Caco-2 (cell line): ENCODE data around the gene NALCN. TPM values are rescaled to one million over a fixed set of nuclear protein-coding genes. Genes with fewer than 3 reads are reported as not detected.

ENCODE experiments used
- BruUV-seq: library from RNA; stranded (reverse); fragments of 400-500 nt; replicated peaks from 2 replicates; lab custom pipeline; 2021; lab: Mats Ljungman, UMichigan
- CTCF ChIA-PET: fragments of 300-600 bp; sonication (Branson Sonifier 250); formaldehyde crosslinking; loops from one replicate; lab custom pipeline; 2022; ENCODE audit warnings: antibody characterized with exemption; lab: Charles Lee
- POLR2A ChIA-PET: fragments of 300-600 bp; sonication (Branson Sonifier 250); formaldehyde crosslinking; loops from one replicate; lab custom pipeline; 2022; ENCODE audit warnings: antibody characterized with exemption; lab: Charles Lee
- DNase-seq, 2 experiments: peaks; one replicate each; pipeline versions ENCODE4 v3.0.0 to v3.0.0-alpha.2; 2020 to 2022
- H3K27me3 ChIP-seq: replicated peaks from 2 replicates; pipeline ENCODE4 v1.6.0; 2011; ENCODE audit warnings: low read length; ENCODE audit not compliant: control insufficient read depth, insufficient read depth
- H3K36me3 ChIP-seq: 2 replicates; pipeline ENCODE4 v1.5.1; 2011; ENCODE audit warnings: low read length; ENCODE audit not compliant: control insufficient read depth, insufficient read depth
- H3K4me1 ChIP-seq: fragments of 250-450 bp; sonication (Bioruptor Pico); 2 replicates; pipeline ENCODE4 v1.5.1; 2020; ENCODE audit warnings: mild to moderate bottlenecking
- H3K4me3 ChIP-seq: 2 replicates; pipeline ENCODE4 v1.5.1; 2011; ENCODE audit warnings: low read depth, mild to moderate bottlenecking, control low read depth, low read length
- H3K9me3 ChIP-seq: fragments of 250-450 bp; sonication (Bioruptor Pico); 2 replicates; pipeline ENCODE4 v1.5.1; 2020; ENCODE audit warnings: mild to moderate bottlenecking, moderate library complexity
- H3K27ac Mint-ChIP-seq: one replicate; pipeline ENCODE4 v1.8.0; 2022; ENCODE audit warnings: mixed read lengths; ENCODE audit not compliant: unreplicated experiment
- H3K27me3 Mint-ChIP-seq: one replicate; pipeline ENCODE4 v1.8.0; 2022; ENCODE audit warnings: mixed read lengths; ENCODE audit not compliant: insufficient read depth, unreplicated experiment
- H3K36me3 Mint-ChIP-seq: one replicate; pipeline ENCODE4 v1.8.0; 2022; ENCODE audit warnings: mild to moderate bottlenecking, mixed read lengths; ENCODE audit not compliant: insufficient read depth, unreplicated experiment
- H3K4me1 Mint-ChIP-seq: one replicate; pipeline ENCODE4 v1.8.0; 2022; ENCODE audit warnings: low read depth, mixed read lengths; ENCODE audit not compliant: unreplicated experiment
- H3K4me3 Mint-ChIP-seq: one replicate; pipeline ENCODE4 v1.8.0; 2022; ENCODE audit warnings: mild to moderate bottlenecking, moderate library complexity, mixed read lengths; ENCODE audit not compliant: unreplicated experiment
- H3K9me3 Mint-ChIP-seq: one replicate; pipeline ENCODE4 v1.8.0; 2022; ENCODE audit warnings: mixed read lengths; ENCODE audit not compliant: unreplicated experiment
- intact Hi-C: fragments of 100-400 bp; cut with micrococcal nuclease; formaldehyde crosslinking; loops from one replicate; pipeline ENCODE4 v1.10.0; 2022; ENCODE audit not compliant: unreplicated experiment
- total RNA-seq: library from RNA; stranded (reverse); gene quantifications from 2 replicates; pipeline ENCODE4 v1.2.3, GENCODE V29; 2022
- TF ChIP-seq, protein P1 (sequence below), 2 experiments: fragments of 200-600 bp in 1 of 2; IDR thresholded peaks; 1 replicate in 1 of 2; 2 replicates in 1 of 2; pipeline versions ENCODE4 v1.5.1 to v1.8.0; 2011 to 2022; ENCODE audit warnings: antibody characterized with exemption in 1 of 2, control low read depth in 1 of 2, inconsistent platforms in 1 of 2, low read depth in 1 of 2, low read length in 1 of 2, mild to moderate bottlenecking in 1 of 2, moderate library complexity in 1 of 2; ENCODE audit not compliant: insufficient read depth in 1 of 2, severe bottlenecking in 1 of 2, unreplicated experiment in 1 of 2

Gene NALCN
- total RNA-seq, 1 experiment from 2014 or later: not detected

DNA sequence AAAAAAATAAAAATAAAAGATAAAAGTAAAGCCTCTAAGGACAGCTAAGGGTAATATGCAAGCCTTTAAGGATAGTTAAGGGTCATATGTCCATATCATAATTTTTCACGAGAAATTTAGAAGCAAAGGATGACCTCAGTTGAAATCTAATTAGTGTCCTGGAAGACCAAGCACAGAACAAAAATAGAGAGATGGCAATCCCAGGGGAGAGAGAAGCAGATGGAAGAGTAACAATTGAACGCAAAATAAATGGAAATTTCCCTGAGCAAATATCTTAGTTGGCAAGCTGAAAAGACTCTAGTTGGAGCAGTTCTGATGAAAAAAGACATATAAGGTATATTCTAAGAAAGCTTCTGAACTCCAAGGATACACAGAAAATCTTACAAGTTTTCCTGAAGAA lies 275.4 kb downstream of the NALCN start:
- Mint-ChIP-seq H3K4me3 (no peak overlapping the region), H3K9me3 (no peaks in the 10 kb centered on the region), H3K36me3 (no peaks in the 10 kb centered on the region), H3K27ac (no peak overlapping the region), H3K27me3 (peaks cover 9% of the 10 kb centered on the region), H3K4me1 (no peaks in the 10 kb centered on the region)
- BruUV-seq: no TSS peak
- Histone ChIP-seq H3K9me3 (no peaks in the 10 kb centered on the region), H3K4me3 (no peak overlapping the region), H3K4me1 (no peaks in the 10 kb centered on the region), H3K27me3 (no peaks in the 10 kb centered on the region), H3K36me3 (no peaks in the 10 kb centered on the region)
- ChIA-PET CTCF (no interaction called here), POLR2A (no interaction called here)
- intact Hi-C loops: no loop called here
- TF ChIP-seq, protein P1, sequence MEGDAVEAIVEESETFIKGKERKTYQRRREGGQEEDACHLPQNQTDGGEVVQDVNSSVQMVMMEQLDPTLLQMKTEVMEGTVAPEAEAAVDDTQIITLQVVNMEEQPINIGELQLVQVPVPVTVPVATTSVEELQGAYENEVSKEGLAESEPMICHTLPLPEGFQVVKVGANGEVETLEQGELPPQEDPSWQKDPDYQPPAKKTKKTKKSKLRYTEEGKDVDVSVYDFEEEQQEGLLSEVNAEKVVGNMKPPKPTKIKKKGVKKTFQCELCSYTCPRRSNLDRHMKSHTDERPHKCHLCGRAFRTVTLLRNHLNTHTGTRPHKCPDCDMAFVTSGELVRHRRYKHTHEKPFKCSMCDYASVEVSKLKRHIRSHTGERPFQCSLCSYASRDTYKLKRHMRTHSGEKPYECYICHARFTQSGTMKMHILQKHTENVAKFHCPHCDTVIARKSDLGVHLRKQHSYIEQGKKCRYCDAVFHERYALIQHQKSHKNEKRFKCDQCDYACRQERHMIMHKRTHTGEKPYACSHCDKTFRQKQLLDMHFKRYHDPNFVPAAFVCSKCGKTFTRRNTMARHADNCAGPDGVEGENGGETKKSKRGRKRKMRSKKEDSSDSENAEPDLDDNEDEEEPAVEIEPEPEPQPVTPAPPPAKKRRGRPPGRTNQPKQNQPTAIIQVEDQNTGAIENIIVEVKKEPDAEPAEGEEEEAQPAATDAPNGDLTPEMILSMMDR (IDR thresholded peaks at IDR 0.05; ENCODE audit: insufficient read depth in 1 of 2, low read depth in 1 of 2, low read length in 1 of 2, severe bottlenecking in 1 of 2, unreplicated experiment in 1 of 2): no peak
- no peak for DNase-seq

DNA sequence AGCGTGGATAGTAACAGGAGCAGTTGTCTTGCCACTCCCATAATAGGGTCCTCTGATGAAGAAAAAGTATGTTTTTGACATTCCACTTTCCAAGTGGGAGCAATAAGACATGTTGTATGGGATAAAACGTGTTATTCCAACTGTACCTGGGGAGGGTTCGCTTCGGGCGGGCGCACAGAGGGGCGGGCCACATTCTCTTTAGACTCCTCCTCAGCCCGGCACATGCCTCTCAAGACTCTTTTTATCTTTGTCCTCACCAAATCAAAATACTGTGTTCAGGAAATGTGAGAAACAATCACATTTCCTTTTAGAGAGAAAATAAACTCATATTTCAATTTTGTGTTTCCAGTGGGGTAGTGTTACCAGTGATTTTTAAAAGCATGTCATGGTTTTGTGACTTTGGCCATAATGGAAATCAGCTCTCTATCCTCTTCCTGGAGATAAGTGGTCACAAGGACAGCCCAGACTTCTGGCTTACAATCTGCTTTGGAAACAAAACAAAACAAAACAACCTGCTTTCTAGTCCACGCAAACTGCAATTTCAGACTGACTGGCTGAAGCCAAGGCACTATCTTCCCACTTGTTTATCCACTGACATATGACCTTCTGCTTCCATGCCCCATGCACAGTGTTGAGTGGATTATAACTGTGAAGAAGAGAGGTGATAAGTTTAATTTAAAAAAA lies 276.1 kb downstream of the NALCN start:
- Histone ChIP-seq H3K27me3 (no peaks in the 10 kb centered on the region), H3K36me3 (no peaks in the 10 kb centered on the region), H3K9me3 (no peaks in the 10 kb centered on the region), H3K4me3 (no peak overlapping the region), H3K4me1 (no peaks in the 10 kb centered on the region)
- no peaks in the 10 kb centered on the region for H3K4me1 Mint-ChIP-seq
- intact Hi-C loops: no loop called here
- ChIA-PET CTCF (no interaction called here), POLR2A (no interaction called here)
- no peaks in the 10 kb centered on the region for H3K36me3 Mint-ChIP-seq
- no peaks in the 10 kb centered on the region for H3K9me3 Mint-ChIP-seq
- H3K27me3 Mint-ChIP-seq: peaks cover 6% of the 10 kb centered on the region
- no peak overlapping the region for H3K27ac Mint-ChIP-seq
- no peak for DNase-seq
- no peak overlapping the region for H3K4me3 Mint-ChIP-seq
- BruUV-seq: no TSS peak
- TF ChIP-seq, protein P1 (IDR thresholded peaks at IDR 0.05; ENCODE audit: insufficient read depth in 1 of 2, low read depth in 1 of 2, low read length in 1 of 2, severe bottlenecking in 1 of 2, unreplicated experiment in 1 of 2): no peak

DNA sequence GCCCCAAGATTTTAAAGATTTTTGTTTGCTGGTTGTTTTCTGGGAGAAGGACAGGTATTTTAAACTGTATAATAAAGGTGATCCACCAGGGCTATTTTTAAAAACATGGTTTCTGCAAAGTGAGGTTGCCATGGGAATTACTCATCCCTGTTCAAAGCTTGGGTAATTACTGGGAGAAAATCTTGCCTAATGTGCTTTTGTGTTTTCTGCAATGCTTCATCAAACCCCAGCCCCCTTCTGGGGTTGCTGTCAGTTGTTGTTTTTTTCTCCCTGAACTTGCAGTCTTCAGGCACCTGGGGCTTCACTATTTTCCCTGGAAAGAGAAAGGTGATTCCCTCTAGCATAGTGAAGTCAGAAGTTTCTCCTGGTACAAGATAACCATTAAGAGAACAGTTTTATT lies 277.2 kb downstream of the NALCN start:
- DNase-seq: no peak
- no TSS peak for BruUV-seq
- H3K4me1 ChIP-seq: no peaks in the 10 kb centered on the region
- no peak overlapping the region for H3K27ac Mint-ChIP-seq
- H3K27me3 ChIP-seq: no peaks in the 10 kb centered on the region
- TF ChIP-seq, protein P1 (IDR thresholded peaks at IDR 0.05; ENCODE audit: insufficient read depth in 1 of 2, low read depth in 1 of 2, low read length in 1 of 2, severe bottlenecking in 1 of 2, unreplicated experiment in 1 of 2): no peak
- intact Hi-C loops: no loop called here
- no peaks in the 10 kb centered on the region for H3K36me3 Mint-ChIP-seq
- ChIA-PET POLR2A (no interaction called here), CTCF (no interaction called here)
- H3K36me3 ChIP-seq: no peaks in the 10 kb centered on the region
- H3K4me1 Mint-ChIP-seq: no peaks in the 10 kb centered on the region
- peaks cover 8% of the 10 kb centered on the region for H3K27me3 Mint-ChIP-seq
- no peak overlapping the region for H3K4me3 Mint-ChIP-seq
- H3K4me3 ChIP-seq: no peak overlapping the region
- no peaks in the 10 kb centered on the region for H3K9me3 Mint-ChIP-seq
- H3K9me3 ChIP-seq: no peaks in the 10 kb centered on the region
